Thyroid gland (tissue), 4 donors: ENCODE measurements around the gene DOCK1. TPM values are rescaled to one million over a fixed set of nuclear protein-coding genes. Genes with fewer than 3 reads are reported as not detected.

Experiments
- DNase-seq, 2 donors: peaks; one replicate each; pipeline ENCODE4 v3.0.0-alpha.2; 2019
- H3K27ac ChIP-seq, 3 donors: fragments of 200-600 bp; sonication (generic); 1 replicate in 2 of 3; 2 replicates in 1 of 3; pipeline ENCODE4 v1.5.1; 2016 to 2019; ENCODE audit warnings: mild to moderate bottlenecking in 1 of 3, moderate library complexity in 1 of 3
- H3K27me3 ChIP-seq: fragments of 200-600 bp; sonication (generic); one replicate; pipeline ENCODE4 v1.5.1; 2019
- H3K36me3 ChIP-seq, 2 donors: fragments of 200-600 bp; sonication (generic); one replicate each; pipeline ENCODE4 v1.5.1; 2016 to 2019
- H3K4me1 ChIP-seq, 2 donors: fragments of 200-600 bp; sonication (generic); one replicate each; pipeline ENCODE4 v1.5.1; 2017 to 2019
- H3K4me3 ChIP-seq, 3 donors: fragments of 200-600 bp; sonication (generic); replicated peaks in 1 of 3; 1 replicate in 2 of 3; 2 replicates in 1 of 3; pipeline ENCODE4 v1.5.1; 2016; ENCODE audit warnings: mild to moderate bottlenecking in 1 of 3
- H3K9me3 ChIP-seq: fragments of 200-600 bp; sonication (generic); one replicate; pipeline ENCODE4 v1.5.1; 2017
- CTCF ChIP-seq, 6 experiments: fragments of 200-600 bp in 3 of 6; fragments of 450-650 bp in 3 of 6; sonication (generic) in 3 of 6; IDR thresholded peaks; one replicate each; pipeline ENCODE4 v1.5.1; 2016 to 2019; ENCODE audit warnings: antibody characterized with exemption in 6 of 6, mild to moderate bottlenecking in 2 of 6, inconsistent platforms in 1 of 6, moderate library complexity in 1 of 6
- POLR2A ChIP-seq, 2 donors: fragments of 450-650 bp; IDR thresholded peaks; one replicate each; pipeline ENCODE4 v1.6.1; 2017; ENCODE audit warnings: antibody characterized with exemption in 2 of 2, mild to moderate bottlenecking in 2 of 2, moderate library complexity in 1 of 2
- WGBS, 2 donors: methylation state at CpG; one replicate each; pipeline ENCODE4 v1.1.5; 2017; 5-methylcytosine and 5-hydroxymethylcytosine counted together
- intact Hi-C: fragments of 100-400 bp; cut with DNase I; formaldehyde crosslinking; loops from one replicate; pipeline ENCODE4 v1.15.1; 2023
- total RNA-seq, 4 donors: library from RNA; depleted of rRNA; stranded (reverse); fragments of >200 nt; gene quantifications; one replicate each; pipeline ENCODE4 v1.2.3, GENCODE V29; 2016

DOCK1 gene
- total RNA-seq, 4 donors from 2014 or later, result 89.7 to 217 (median 112) TPM

- H3K4me3 ChIP-seq, result no peak overlapping the region
- no peaks in the 10 kb centered on the region for H3K4me1 ChIP-seq
- 91 to 92% methylated on average over 6 of the region's 6 CpGs for WGBS, 2 donors
- H3K27me3 ChIP-seq, result no peaks in the 10 kb centered on the region
- H3K36me3 ChIP-seq, result peaks cover 6 to 17% of the 10 kb centered on the region in 2 donors
- intact Hi-C loops, result no loop called here
- no peak overlapping the region for H3K27ac ChIP-seq
- no peak for DNase-seq
- TF ChIP-seq POLR2A (IDR thresholded peaks at IDR 0.05) (no peak), CTCF (IDR thresholded peaks at IDR 0.05) (no peak)
- no peaks in the 10 kb centered on the region for H3K9me3 ChIP-seq
Measured at GRCh38 chr10:127048630-127049029, 143.4 kb downstream of the DOCK1 start.

GRCh38 chr10:127052001-127052400 is 146.8 kb downstream of the DOCK1 start:
- Histone ChIP-seq H3K9me3 (no peaks in the 10 kb centered on the region), H3K36me3 (peaks cover 0 to 19% of the 10 kb centered on the region in 2 donors), H3K4me1 (no peaks in the 10 kb centered on the region), H3K27me3 (no peaks in the 10 kb centered on the region), H3K4me3 (no peak overlapping the region), H3K27ac (no peak overlapping the region)
- intact Hi-C loops, result no loop called here
- no peak for DNase-seq
- WGBS, 2 donors, result 81 to 96% methylated on average over 9 of the region's 9 CpGs
- TF ChIP-seq POLR2A (IDR thresholded peaks at IDR 0.05) (no peak), CTCF (IDR thresholded peaks at IDR 0.05) (no peak)

DNA sequence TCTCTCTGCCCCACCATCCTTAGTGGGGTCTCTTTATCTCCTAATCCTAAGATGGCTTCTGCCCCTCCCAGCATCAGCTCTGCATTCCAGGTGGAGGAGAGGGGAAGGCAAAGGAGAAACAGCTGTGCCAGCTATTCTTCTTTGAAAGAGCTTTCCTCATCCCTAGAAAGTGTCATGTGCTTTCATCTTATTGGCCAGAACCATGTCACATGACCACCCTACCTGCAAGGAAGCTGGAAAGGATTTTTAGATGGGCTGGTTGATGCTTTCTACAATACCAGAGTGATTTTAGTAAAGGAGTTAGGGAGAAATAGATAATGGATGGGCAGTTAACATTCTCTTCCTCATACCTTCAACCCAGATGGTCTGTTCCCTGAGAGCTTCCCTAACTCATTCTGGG is 150.0 kb downstream of the DOCK1 start:
- H3K27me3 ChIP-seq, result no peaks in the 10 kb centered on the region
- H3K36me3 ChIP-seq, result peaks cover 4 to 19% of the 10 kb centered on the region in 2 donors
- intact Hi-C loops, result no loop called here
- no peaks in the 10 kb centered on the region for H3K9me3 ChIP-seq
- no peak overlapping the region for H3K4me3 ChIP-seq
- no peak for DNase-seq
- no peak overlapping the region for H3K27ac ChIP-seq
- TF ChIP-seq POLR2A (IDR thresholded peaks at IDR 0.05) (no peak), CTCF (IDR thresholded peaks at IDR 0.05) (no peak)
- no peaks in the 10 kb centered on the region for H3K4me1 ChIP-seq

- TF ChIP-seq POLR2A (IDR thresholded peaks at IDR 0.05) (no peak), CTCF (IDR thresholded peaks at IDR 0.05) (no peak)
- intact Hi-C loops, result no loop called here
- no peak for DNase-seq
- Histone ChIP-seq H3K4me1 (no peaks in the 10 kb centered on the region), H3K4me3 (no peak overlapping the region), H3K36me3 (peaks cover 3 to 17% of the 10 kb centered on the region in 2 donors), H3K9me3 (no peaks in the 10 kb centered on the region), H3K27ac (no peak overlapping the region), H3K27me3 (no peaks in the 10 kb centered on the region)
Measured at GRCh38 chr10:127059314-127059713, 154.1 kb downstream of the DOCK1 start.

DNA sequence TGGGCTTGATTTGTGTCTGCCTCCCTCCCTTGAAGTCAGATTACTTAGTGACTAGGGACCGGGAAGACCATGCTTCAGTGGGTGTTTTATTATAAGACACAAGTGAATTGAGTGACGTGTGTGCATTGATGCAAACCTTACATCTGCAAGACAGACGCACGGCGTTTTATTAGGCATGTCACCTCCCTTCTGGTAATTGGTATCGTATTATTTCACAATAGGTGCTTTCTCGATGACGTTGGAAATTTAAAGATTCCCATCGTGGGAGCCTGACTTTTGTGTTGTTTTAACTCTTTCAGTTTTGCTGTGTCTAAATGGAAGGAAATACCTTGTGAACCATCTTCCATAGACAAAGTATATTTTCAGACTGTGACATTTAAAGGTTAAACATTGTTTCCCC is 158.5 kb downstream of the DOCK1 start:
- H3K27ac ChIP-seq, result no peak overlapping the region
- TF ChIP-seq CTCF (IDR thresholded peaks at IDR 0.05) (no peak), POLR2A (IDR thresholded peaks at IDR 0.05) (no peak)
- no peak overlapping the region for H3K4me3 ChIP-seq
- no peaks in the 10 kb centered on the region for H3K4me1 ChIP-seq
- WGBS, 2 donors, result 96 to 97% methylated on average over 9 of the region's 9 CpGs
- no peaks in the 10 kb centered on the region for H3K9me3 ChIP-seq
- no peaks in the 10 kb centered on the region for H3K27me3 ChIP-seq
- H3K36me3 ChIP-seq, result peaks cover 11 to 19% of the 10 kb centered on the region in 2 donors
- intact Hi-C loops, result no loop called here
- DNase-seq, result no peak
